A549 (cell line): ENCODE data around the gene CFH.
"Not testable (repeated sequence)": the region's sequence is repeated elsewhere in the genome, so short reads cannot be mapped to it uniquely, and the experiment has no call there.

Experiments used
- CEBPB ChIP-seq, 2 experiments: fragments of >200 bp in 1 of 2; sonication (Bioruptor Twin) in 1 of 2; formaldehyde crosslinking in 1 of 2; IDR thresholded peaks; 2 replicates each; pipeline ENCODE4 v1.6.1; 2012 to 2016
- CHD2 ChIP-seq: fragments of 150-350 bp; IDR thresholded peaks from 2 replicates; pipeline ENCODE4 v1.6.1; 2014; ENCODE audit warnings: low read length; ENCODE audit not compliant: partially characterized antibody
- CTCF ChIP-seq: fragments of >200 bp; sonication (Bioruptor Twin); formaldehyde crosslinking; IDR thresholded peaks from 3 replicates; pipeline ENCODE4 v1.5.1; 2016
- ESRRA ChIP-seq: fragments of 150-350 bp; IDR thresholded peaks from 2 replicates; pipeline ENCODE4 v1.6.1; 2014; ENCODE audit warnings: mild to moderate bottlenecking, low read length, borderline replicate concordance
- HES2 ChIP-seq: fragments of >200 bp; sonication (Bioruptor Twin); formaldehyde crosslinking; IDR thresholded peaks from 2 replicates; pipeline ENCODE4 v1.6.1; 2016
- MAX ChIP-seq: IDR thresholded peaks from 2 replicates; pipeline ENCODE4 v1.6.1; 2012
- POLR2A ChIP-seq: IDR thresholded peaks from 2 replicates; pipeline ENCODE4 v1.6.1; 2012; ENCODE audit warnings: mild to moderate bottlenecking, low read length
- RCOR1 ChIP-seq: fragments of 150-350 bp; IDR thresholded peaks from 2 replicates; pipeline ENCODE4 v1.6.1; 2014; ENCODE audit warnings: antibody characterized with exemption, low read length, low read depth
- USF2 ChIP-seq: fragments of 450-650 bp; IDR thresholded peaks from 2 replicates; pipeline ENCODE4 v1.6.1; 2014; ENCODE audit warnings: antibody characterized with exemption
- ZFP36 ChIP-seq: fragments of 450-650 bp; IDR thresholded peaks from 2 replicates; pipeline ENCODE4 v1.6.1; 2014; ENCODE audit warnings: borderline replicate concordance; ENCODE audit not compliant: partially characterized antibody
- TF ChIP-seq, protein P1 (sequence below): fragments of 200-600 bp; sonication (generic); IDR thresholded peaks from 2 replicates; pipeline ENCODE4 v1.6.1; 2016; ENCODE audit warnings: antibody characterized with exemption, mild to moderate bottlenecking, moderate library complexity

GRCh38 chr1:196794103-196794502 is 142.3 kb downstream of the CFH start:
- not testable (repeated sequence) for TF ChIP-seq RCOR1; ESRRA; HES2; CTCF; POLR2A; MAX; ZFP36; USF2; CEBPB (IDR thresholded peaks at IDR 0.05); CHD2
- TF ChIP-seq, protein P1, sequence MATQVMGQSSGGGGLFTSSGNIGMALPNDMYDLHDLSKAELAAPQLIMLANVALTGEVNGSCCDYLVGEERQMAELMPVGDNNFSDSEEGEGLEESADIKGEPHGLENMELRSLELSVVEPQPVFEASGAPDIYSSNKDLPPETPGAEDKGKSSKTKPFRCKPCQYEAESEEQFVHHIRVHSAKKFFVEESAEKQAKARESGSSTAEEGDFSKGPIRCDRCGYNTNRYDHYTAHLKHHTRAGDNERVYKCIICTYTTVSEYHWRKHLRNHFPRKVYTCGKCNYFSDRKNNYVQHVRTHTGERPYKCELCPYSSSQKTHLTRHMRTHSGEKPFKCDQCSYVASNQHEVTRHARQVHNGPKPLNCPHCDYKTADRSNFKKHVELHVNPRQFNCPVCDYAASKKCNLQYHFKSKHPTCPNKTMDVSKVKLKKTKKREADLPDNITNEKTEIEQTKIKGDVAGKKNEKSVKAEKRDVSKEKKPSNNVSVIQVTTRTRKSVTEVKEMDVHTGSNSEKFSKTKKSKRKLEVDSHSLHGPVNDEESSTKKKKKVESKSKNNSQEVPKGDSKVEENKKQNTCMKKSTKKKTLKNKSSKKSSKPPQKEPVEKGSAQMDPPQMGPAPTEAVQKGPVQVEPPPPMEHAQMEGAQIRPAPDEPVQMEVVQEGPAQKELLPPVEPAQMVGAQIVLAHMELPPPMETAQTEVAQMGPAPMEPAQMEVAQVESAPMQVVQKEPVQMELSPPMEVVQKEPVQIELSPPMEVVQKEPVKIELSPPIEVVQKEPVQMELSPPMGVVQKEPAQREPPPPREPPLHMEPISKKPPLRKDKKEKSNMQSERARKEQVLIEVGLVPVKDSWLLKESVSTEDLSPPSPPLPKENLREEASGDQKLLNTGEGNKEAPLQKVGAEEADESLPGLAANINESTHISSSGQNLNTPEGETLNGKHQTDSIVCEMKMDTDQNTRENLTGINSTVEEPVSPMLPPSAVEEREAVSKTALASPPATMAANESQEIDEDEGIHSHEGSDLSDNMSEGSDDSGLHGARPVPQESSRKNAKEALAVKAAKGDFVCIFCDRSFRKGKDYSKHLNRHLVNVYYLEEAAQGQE: not testable (repeated sequence)
